GM15510 (cell line): ENCODE results near the gene RPL18.
A peak's percentile ranks its signal among the peaks of the same experiment; 100 is the strongest.

ENCODE experiments used
- POLR2A ChIP-seq: IDR thresholded peaks from 3 replicates; pipeline ENCODE4 v1.6.1; 2011; ENCODE audit warnings: borderline replicate concordance; ENCODE audit not compliant: insufficient read length; ENCODE audit errors: extremely low read depth

The RPL18 gene

DNA sequence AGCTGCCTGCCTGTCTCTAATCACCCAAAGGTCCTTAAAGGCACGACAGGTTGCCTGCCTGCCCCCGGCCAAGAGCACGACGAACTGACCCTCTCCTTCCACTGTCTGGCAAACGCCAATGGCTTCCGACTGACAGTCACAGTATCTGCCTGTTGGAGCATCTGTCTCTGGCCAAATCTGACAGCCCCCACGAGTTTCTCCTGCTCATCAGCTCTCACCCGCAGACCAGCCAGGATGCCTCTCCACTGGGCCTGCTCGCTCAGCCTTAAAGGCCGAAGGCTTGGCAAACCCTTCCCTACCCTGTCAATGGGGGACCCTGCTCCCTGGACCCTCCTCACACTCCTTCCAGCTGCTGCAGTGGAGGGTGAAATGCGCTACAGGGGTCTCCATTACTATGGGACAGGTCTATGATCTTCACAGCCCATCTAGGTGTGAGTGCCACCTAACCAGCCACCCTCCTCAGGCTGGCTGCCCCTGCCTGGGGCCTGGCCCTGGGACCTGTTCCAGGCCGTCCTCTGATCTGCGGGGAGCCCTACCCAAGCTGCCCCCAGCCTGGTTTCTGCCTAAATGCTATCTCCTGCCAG, 5.0 kb downstream of the RPL18 start:
- TF ChIP-seq POLR2A: peak; percentile 19

DNA sequence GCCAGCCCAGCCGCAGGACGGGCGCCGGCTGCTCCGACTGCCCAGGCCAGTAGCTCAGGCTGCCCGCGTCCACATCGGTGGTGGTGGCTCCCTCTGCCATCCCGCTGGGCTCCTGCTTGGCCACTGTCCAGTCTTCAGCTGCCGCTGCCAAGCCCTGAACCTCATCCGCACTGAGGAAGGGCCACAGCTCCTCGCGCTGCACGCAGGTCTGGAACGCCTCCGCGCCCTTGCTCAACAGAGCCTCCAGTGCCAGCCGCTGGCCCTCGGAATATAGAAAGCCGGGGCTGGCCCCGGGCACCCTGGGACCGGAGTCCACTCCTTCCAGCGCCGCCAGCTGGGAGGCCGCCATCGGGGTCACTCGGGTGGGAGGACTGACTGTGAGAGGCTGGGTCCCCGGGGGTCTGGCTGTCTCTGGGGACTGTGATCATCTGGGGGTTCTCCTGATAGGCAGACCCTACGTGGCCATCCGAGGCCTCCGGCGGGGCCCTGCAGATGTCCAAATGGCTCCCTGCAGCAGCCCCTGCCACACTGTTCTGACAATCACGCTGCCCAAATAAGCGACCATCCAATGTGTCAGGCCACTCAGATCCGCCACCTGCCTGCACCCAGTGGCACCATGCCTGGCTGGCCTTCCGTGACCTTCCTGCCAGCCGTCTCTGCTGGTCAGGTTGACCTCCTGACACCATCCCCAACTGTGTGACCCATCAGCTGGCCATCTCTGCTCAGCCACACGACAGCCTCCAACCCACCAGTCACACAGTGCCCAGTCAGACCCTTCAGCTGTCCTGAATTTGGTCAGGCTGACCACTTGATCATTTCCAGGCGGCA, 5.7 kb downstream of the RPL18 start:
- no peak for TF ChIP-seq POLR2A

DNA sequence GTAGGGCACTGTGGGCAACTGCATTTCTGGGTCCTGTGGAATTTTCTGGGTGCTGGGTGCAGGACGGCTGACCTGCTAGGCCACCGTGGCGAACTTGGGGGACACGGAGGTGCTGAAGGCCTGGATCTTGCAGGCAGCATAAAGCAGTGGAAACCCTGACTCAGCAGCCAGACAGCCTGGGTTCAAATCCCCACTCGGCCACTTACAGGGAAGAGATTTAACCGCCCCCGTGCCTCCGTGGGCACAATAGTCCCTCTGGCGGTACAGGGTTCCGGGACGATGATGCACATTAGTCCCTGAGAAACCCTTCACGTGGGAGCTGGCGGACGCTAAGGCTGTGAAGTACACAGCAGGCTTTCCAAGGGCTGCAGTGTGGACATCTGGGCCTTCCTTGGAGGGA, 7.1 kb downstream of the RPL18 start:
- no peak for TF ChIP-seq POLR2A

DNA sequence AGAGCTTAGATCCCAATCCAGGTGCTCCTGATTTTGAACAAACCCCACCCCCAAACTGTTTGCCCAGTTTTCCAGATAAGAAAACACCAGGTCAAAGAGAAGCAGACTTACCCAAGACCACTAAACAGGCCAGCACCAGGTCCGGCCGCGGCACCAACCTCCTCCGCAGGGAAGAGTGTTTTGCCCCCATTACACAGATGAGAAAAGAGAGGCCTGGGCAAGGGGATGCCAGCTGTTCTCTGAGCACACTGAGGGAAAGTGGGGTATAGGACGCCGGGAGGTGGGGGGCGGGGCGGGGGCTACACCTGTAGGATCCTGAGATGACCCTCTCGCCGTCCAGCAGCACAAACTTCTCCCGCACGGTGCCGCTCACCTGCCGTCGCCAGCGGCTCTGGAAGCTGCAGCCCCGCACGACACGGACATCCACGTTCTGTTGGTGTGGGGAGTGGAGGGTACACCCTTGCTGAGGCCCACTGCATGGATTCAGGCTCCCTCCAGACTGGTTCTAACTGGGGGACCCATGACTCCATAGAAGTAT, 9.3 kb downstream of the RPL18 start:
- TF ChIP-seq POLR2A: no peak

DNA sequence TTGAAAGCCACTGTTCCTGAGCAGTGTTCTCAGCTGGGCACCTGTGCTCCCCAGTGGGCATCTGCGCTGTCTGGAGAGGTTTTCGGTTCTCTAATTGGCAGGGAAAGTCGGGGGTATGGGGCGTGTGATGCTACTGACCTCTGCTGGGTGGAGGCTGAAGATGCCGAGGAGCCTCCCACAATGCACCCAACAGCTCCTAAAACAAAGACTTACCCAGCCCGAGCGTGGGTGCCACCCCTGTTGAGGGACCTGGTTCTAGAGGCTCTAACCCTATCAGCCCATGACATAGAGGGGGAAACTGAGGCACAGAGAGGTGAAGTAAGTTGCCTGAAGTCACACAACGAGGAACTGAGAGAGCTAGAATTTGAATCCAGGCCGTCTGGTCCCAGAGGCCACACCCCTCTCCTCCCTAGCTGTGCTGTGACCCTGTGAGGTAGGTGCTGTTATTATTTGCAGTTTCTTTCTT, 10.1 kb downstream of the RPL18 start:
- TF ChIP-seq POLR2A: no peak

DNA sequence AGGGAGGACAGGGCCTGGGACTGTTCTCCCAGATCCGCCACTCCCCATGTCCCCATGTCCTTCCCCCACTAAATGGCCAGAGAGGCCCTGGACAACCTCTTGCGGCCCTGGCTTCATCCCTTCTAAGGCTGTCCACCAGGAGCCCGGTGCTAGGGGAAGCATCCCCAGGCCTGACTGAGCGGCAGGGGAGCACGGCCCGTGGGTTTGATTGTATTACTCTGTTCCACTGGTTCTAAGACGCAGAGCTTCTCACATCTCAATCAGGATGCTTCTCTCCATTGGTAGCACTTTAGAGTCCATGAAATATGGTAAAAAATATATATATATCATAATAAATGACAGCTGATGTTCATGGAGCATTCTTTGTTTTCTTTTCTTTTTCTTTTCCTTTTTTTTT, 11.6 kb downstream of the RPL18 start:
- no peak for TF ChIP-seq POLR2A

DNA sequence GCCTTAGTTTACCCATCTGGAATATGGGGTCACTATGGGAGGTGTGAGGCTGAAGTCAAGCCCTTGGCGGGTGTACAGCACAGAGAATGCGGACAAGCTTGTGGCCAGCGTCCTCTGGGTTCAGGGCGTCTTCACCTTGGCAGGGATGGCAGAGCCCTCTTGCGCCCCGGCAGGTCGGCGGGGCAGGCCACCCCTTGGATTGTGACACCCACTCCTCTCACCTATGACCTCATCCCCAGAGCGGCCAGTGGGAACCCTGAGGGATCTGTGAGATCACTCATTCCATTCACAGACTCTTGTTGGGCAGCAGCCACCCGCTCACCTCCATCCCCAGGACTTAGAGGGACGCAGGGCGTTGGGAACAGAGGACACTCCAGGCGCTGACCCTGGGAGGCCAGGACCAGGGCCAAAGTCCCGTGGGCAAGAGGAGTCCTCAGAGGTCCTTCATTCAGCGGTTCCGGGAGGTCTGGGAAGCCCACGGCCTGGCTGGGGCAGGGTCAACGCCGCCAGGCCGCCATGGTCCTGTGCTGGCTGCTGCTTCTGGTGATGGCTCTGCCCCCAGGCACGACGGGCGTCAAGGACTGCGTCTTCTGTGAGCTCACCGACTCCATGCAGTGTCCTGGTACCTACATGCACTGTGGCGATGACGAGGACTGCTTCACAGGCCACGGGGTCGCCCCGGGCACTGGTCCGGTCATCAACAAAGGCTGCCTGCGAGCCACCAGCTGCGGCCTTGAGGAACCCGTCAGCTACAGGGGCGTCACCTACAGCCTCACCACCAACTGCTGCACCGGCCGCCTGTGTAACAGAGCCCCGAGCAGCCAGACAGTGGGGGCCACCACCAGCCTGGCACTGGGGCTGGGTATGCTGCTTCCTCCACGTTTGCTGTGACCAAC, 12.3 kb downstream of the RPL18 start, which contains the start of gene SPACA4:
Gene SPACA4 (plus strand): TSS at position 280 of the 896 bp plus-strand sequence. CDS start 237 bp downstream, at position 517.
- TF ChIP-seq POLR2A: no peak

DNA sequence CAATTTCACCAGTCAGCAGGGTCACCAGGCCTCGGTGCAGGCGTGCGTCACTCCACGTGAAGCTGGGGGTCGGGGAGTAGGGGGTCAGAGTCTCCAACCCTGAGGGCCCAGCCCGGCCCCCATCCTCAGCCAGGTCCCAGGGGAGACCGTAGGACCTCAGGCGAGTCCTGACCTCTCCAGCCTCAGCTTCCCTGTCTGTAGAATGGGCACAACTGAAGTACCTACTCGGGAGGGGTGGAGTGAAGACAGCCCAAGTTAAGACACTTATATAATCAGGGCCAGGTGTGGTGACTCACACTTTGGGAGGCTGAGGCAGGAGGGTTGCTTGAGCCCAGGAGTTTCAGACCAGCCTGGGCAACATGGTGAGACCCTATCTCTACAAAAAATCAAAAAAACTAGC, 15.1 kb downstream of the RPL18 start:
- TF ChIP-seq POLR2A: no peak

DNA sequence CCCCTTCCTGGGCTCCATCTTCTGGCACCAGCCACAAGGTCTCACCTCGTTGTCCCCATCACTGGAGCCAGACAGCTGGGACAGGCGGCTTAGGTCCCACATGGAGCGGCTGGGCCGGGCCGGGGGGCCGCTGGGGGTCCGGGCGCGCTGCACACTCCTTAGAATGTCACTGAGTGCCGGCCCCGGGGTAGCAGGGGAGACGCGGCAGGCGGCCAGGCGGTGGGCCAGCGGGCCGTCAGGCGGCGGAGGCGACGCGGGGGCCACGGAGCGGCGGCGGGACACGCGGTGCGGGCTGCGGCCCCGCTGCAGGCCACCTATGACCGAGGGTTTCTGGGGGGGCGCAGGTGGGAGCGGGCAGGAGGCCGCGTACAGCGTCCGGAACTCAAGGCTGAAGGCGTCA, 15.5 kb downstream of the RPL18 start:
- no peak for TF ChIP-seq POLR2A

DNA sequence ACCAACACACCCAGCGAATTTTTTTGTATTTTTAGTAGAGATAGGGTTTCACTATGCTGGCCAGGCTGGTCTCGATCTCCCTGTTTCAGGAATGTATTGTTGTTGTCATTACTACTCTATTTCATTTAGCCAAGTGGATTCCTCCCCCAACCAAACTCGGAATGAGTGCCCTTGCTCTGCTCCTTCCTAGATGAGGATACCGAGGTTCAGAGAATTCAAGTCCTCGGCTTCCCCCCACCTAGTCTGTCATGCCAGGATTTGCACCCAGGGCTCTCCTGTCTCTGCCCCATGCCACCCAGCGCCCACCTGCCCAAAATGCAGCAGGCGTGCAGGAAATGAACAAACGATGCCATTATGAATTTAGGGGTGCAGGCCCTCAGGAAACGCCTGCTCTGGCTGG, 16.0 kb downstream of the RPL18 start:
- TF ChIP-seq POLR2A: no peak

DNA sequence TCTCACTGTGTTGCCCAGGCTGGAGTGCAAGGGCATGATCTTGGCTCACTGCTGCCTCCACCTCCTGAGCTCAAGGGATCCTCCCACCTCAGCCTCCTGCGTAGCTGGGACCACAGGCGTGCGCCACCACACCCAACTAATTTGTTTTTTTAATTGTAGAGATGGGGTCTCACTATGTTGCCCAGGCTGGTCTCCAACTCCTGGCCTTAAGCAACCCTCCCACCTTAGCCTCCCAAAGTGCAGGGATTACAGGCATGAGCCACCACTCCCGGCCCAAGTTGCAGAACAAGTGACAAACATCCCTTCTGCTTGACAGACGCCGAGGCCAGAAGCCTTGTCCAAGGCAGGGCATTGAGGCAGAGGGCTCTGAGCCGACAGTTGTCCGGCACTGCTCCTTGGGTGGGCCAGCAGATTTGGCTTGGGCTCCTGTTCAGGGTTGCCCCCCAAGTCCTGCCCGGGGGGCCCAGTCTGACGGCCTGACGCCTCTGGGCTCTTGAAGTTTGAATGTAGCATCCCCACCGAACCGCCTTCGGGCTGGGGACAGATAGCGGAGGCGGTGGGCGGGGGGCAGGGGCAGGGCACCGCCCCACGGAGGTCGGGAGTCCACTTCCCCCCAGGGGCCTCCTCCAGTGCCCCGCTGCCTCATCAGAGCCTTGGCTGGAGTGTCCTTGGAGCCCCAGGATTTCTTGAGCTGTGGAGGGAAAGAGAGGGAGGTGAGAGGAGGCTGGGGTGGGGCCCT, 18.1 kb downstream of the RPL18 start:
- TF ChIP-seq POLR2A: no peak

DNA sequence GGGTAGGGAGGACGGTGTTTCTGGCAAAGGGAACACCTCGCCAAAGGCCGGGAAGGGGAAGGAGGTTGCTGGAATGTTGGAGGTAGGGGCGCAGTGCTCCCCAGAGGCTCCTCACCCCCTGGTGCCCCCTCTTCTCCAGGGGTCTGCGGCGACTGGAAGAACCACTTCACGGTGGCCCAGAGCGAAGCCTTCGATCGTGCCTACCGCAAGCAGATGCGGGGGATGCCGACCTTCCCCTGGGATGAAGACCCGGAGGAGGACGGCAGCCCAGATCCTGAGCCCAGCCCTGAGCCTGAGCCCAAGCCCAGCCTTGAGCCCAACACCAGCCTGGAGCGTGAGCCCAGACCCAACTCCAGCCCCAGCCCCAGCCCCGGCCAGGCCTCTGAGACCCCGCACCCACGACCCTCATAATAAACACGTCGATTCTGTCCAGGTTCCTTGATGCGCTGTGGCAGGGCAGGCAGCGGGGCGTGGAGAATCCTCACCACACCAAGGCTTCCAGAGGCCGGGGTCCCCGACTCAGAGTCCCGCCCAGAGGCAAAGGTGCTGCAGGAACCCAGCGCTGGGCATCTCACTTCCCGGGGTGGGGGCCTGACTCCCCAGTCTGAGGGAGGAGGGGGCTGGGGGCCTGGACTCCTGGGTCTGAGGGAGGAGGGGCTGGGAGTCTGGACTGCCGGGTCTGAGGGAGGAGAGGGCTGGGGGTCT, 19.8 kb downstream of the RPL18 start:
- no peak for TF ChIP-seq POLR2A

DNA sequence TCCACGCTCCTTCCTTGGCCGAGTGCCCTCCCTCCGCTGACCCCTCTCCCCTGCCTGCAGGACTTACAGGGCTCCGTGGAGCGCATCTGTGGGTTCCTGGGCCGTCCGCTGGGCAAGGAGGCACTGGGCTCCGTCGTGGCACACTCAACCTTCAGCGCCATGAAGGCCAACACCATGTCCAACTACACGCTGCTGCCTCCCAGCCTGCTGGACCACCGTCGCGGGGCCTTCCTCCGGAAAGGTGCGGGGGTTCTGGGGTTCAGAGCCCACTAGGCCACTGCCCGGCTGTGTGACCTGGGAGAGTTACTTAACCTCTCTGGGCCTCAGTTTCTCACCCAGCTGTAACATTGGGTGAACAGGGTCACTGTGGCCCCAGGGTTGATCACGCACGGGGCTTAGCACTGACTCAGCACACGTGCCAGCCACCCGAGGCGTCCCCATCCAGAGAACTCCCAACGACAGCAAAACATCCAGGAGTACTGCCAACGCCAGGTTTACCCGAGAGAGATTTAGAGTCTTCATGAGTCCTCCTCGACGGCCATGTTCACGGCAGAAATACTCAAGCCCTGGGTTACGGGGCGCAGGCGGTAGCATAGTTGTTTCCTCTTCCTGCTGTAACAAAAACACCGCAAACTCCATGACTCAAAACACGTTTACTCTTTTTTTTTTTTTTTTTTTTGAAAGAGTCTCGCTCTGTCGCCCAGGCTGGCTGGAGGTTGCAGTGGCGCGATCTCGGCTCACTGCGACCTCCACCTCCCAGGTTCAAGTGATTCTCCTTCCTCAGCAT, 22.1 kb downstream of the RPL18 start:
- TF ChIP-seq POLR2A: no peak
